ENCODE results near the gene BEST2. TPM values are rescaled to one million over a fixed set of nuclear protein-coding genes. Genes with fewer than 3 reads are reported as not detected.

BEST2 gene
- total and polyA plus RNA-seq, 2 of the 4 experiments (the other 2 are of a cell fraction), result not detected

DNA sequence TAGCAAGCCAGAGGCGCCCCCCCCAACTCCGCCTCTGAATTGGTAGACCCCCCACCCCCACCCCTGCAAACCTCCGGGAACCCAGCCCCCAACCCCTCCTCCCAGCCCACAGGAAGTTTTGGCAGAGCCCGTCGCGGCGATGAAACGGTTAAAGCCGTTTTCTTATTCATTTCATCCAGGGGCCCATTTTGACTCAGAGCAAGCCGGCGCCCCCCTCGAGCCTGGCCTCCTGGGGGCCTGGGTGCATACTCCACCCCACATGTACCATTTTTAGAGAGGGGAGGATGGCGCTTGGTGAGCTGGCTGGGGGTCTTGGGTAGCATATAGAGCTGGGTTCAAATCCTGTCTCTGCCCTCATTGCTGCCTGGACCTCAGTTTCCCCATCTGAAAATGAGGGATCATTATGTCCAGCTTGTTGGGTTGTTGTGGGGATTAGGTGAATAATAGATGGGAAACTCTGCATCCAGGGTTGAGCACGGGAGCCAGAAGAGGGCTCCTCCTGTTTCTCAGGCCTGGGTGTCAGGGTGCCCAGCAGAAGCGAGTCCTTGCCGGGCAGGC, 31.8 kb downstream of the BEST2 start:
- POLR2A ChIA-PET (ENCODE audit: unreplicated experiment), result interaction anchor here (1.6 kb wide), 1 partner anchor 9 kb away, joined by 11 read pairs; the partner anchor contains the start of gene JUNB

More for the DNA sequence above, 31.8 kb downstream of the BEST2 start:
- CTCF ChIA-PET, result interaction anchor here (1.2 to 1.4 kb wide), 2 partner anchors 13 to 65 kb away, joined by 3 to 5 read pairs; no protein-coding TSS in a partner anchor
- peaks cover 52% of the 10 kb centered on the region for H3K4me1 ChIP-seq (ENCODE audit: control insufficient read depth, insufficient read depth, low read length)
- in situ Hi-C loops (cut with MboI; ENCODE audit: low sequenced_read_pairs) (loop anchor here (25.0 kb wide), 1 partner anchor 1054 kb away; no protein-coding TSS in a partner anchor), dilution Hi-C loops (cut with HindIII; ENCODE audit: low sequenced_read_pairs, unreplicated experiment) (no loop called here), intact Hi-C loops (cut with micrococcal nuclease) (no loop called here)
- H4K91ac ChIP-seq (ENCODE audit: insufficient read depth, low read depth, low read length), result peak overlapping the region; percentile 95
- H3K27ac ChIP-seq (ENCODE audit: insufficient read depth, low read length), result peak overlapping the region; percentile 85
- peak overlapping the region; percentile 96 for H3K4ac ChIP-seq (ENCODE audit: low read depth, low read length)
- H3K79me1 ChIP-seq (ENCODE audit: low read depth in 1 of 2, low read length in 2 of 2), result peaks cover 0 to 36% of the 10 kb centered on the region in 2 experiments; a peak in 3 of 4 replicates
- H2BK20ac ChIP-seq (ENCODE audit: low read depth, low read length), result peak overlapping the region; percentile 89
- peak overlapping the region; percentile 98 for H3K23ac ChIP-seq (ENCODE audit: low read depth, low read length)
- TF ChIP-seq POLR2A (IDR thresholded peaks at IDR 0.05; ENCODE audit: low read depth, low read length) (0 out of 2 replicates have a peak, but pooled peaks have one; percentile 16), FOS (IDR thresholded peaks at IDR 0.05; ENCODE audit: low read depth, low read length) (no peak)
- peak overlapping the region; percentile 62 for H3K9ac ChIP-seq (ENCODE audit: low read depth, low read length)
- no peak overlapping the region for H3K56ac ChIP-seq (ENCODE audit: extremely low read depth, insufficient read depth, low read length)
- no TSS peak for BruUV-seq (replicated peaks)
- peaks cover 3% of the 10 kb centered on the region; the same call in 1 of the 2 replicates for H4K20me1 ChIP-seq (ENCODE audit: insufficient read depth, low read length)
- H2BK120ac ChIP-seq (ENCODE audit: low read depth, low read length), result peak overlapping the region; percentile 90
- no CpG with 5 or more reads among the region's 16 CpGs for WGBS, 2 experiments (ENCODE audit: extremely low coverage in 2 of 2, insufficient read length in 1 of 2)
- ATAC-seq (ENCODE audit: low read depth) (no peak), DNase-seq (no peak)
- peak overlapping the region; percentile 92 to 98 for H4K8ac ChIP-seq (ENCODE audit: low read depth in 2 of 2, low read length in 2 of 2)
- peaks cover 35% of the 10 kb centered on the region for H3K9me1 ChIP-seq (ENCODE audit: insufficient read depth, low read length)
- H3K9me3 ChIP-seq (ENCODE audit: control insufficient read depth, insufficient read depth, low read length), result no peaks in the 10 kb centered on the region
- no peaks in the 10 kb centered on the region for H3K36me3 ChIP-seq (ENCODE audit: control insufficient read depth, insufficient read depth, low read length)
- peak overlapping the region; percentile 93; the same call in 2 of the 3 replicates for H2BK15ac ChIP-seq (ENCODE audit: low read depth, low read length)
- peak overlapping the region; percentile 96; the same call in 1 of the 2 replicates for H3K4me2 ChIP-seq (ENCODE audit: low read depth, low read length)
- H4K5ac ChIP-seq (ENCODE audit: low read depth, low read length), result peak overlapping the region; percentile 72; the same call in 1 of the 2 replicates
- H2AFZ ChIP-seq (replicated peaks; ENCODE audit: low read length, poor library complexity), result peak overlapping the region; percentile 97
- H3K18ac ChIP-seq (ENCODE audit: low read depth, low read length), result peak overlapping the region; percentile 6; the same call in 1 of the 2 replicates
- no peaks in the 10 kb centered on the region for H3K27me3 ChIP-seq (ENCODE audit: control insufficient read depth, insufficient read depth, low read length)
- peak overlapping the region; percentile 97 for H2AK5ac ChIP-seq (ENCODE audit: low read depth, low read length)
- H3K4me3 ChIP-seq (ENCODE audit: insufficient read depth, low read depth, low read length), result no peak overlapping the region
- H3K14ac ChIP-seq (replicated peaks; ENCODE audit: low read depth, low read length), result peak overlapping the region; percentile 75
- H2AK9ac ChIP-seq (replicated peaks; ENCODE audit: low read depth, low read length, poor library complexity), result peak overlapping the region; percentile 85
- peak overlapping the region; percentile 95 for H2BK5ac ChIP-seq (ENCODE audit: low read depth, low read length, poor library complexity, severe bottlenecking)
